OCI-LY7 (cell line): ENCODE measurements around the gene USP25. TPM values are rescaled to one million over a fixed set of nuclear protein-coding genes. Genes with fewer than 3 reads are reported as not detected.

Source experiments
- BruUV-seq: library from RNA; stranded (reverse); fragments of 400-500 nt; replicated peaks from 2 replicates; lab custom pipeline; 2021; lab: Mats Ljungman, UMichigan
- CTCF ChIA-PET: fragments of 300-600 bp; sonication (Branson Sonifier 250); formaldehyde crosslinking; loops from one replicate; lab custom pipeline; 2022; ENCODE audit warnings: antibody characterized with exemption; ENCODE audit not compliant: unreplicated experiment; lab: Charles Lee
- POLR2A ChIA-PET: fragments of 300-600 bp; sonication (Branson Sonifier 250); formaldehyde crosslinking; loops from one replicate; lab custom pipeline; 2022; ENCODE audit warnings: antibody characterized with exemption; lab: Charles Lee
- DNase-seq: peaks from one replicate; pipeline ENCODE4 v3.0.0-alpha.2; 2015; ENCODE audit warnings: low spot score
- H2AFZ ChIP-seq: fragments of 200-600 bp; sonication (generic), shearing (Covaris generic); 2 replicates; pipeline ENCODE4 v1.6.1; 2014; ENCODE audit warnings: mild to moderate bottlenecking, antibody characterized with exemption, low read length, moderate library complexity
- H3K27ac ChIP-seq: fragments of 200-600 bp; sonication (generic); 2 replicates; pipeline ENCODE4 v1.5.1; 2014; ENCODE audit warnings: mixed run types, low read depth, mild to moderate bottlenecking, moderate library complexity, low read length, inconsistent platforms; ENCODE audit not compliant: poor library complexity, severe bottlenecking
- H3K36me3 ChIP-seq: fragments of 200-600 bp; sonication (generic); 2 replicates; pipeline ENCODE4 v1.6.1; 2014; ENCODE audit warnings: mild to moderate bottlenecking, antibody characterized with exemption, low read length, moderate library complexity, mixed read lengths; ENCODE audit not compliant: insufficient read depth
- H3K4me1 ChIP-seq: fragments of 200-600 bp; sonication (generic); 2 replicates; pipeline ENCODE4 v1.5.1; 2014; ENCODE audit warnings: mild to moderate bottlenecking, low read length; ENCODE audit not compliant: insufficient read depth, poor library complexity, severe bottlenecking
- H3K4me2 ChIP-seq: fragments of 200-600 bp; sonication (generic); 2 replicates; pipeline ENCODE4 v1.6.1; 2014; ENCODE audit warnings: mild to moderate bottlenecking, low read length
- H3K4me3 ChIP-seq: fragments of 200-600 bp; sonication (generic); 2 replicates; pipeline ENCODE4 v1.5.1; 2014; ENCODE audit warnings: mild to moderate bottlenecking, low read depth, low read length; ENCODE audit not compliant: poor library complexity, severe bottlenecking
- H3K79me2 ChIP-seq: fragments of 200-600 bp; sonication (generic); 2 replicates; pipeline ENCODE4 v1.6.1; 2016; ENCODE audit warnings: low read depth, mild to moderate bottlenecking, low read length, moderate library complexity, mixed read lengths; ENCODE audit not compliant: insufficient read depth
- H3K9me2 ChIP-seq: fragments of 200-600 bp; sonication (generic); 2 replicates; pipeline ENCODE4 v1.6.1; 2016; ENCODE audit warnings: mild to moderate bottlenecking, low read length, mixed read lengths; ENCODE audit not compliant: insufficient read depth
- H3K9me3 ChIP-seq: fragments of 200-600 bp; sonication (generic); 2 replicates; pipeline ENCODE4 v1.6.1; 2014; ENCODE audit warnings: mild to moderate bottlenecking, mixed run types, low read length, mixed read lengths
- H4K20me1 ChIP-seq: fragments of 200-600 bp; sonication (generic); 2 replicates; pipeline ENCODE4 v1.6.1; 2014; ENCODE audit warnings: mild to moderate bottlenecking, antibody characterized with exemption, low read length, moderate library complexity, mixed read lengths; ENCODE audit not compliant: insufficient read depth
- EZH2phosphoT487 ChIP-seq: fragments of 200-600 bp; sonication (generic); IDR thresholded peaks from 2 replicates; pipeline ENCODE4 v1.6.1; 2018; ENCODE audit warnings: low read depth, borderline replicate concordance, mild to moderate bottlenecking, mixed run types, antibody characterized with exemption, low read length, moderate library complexity, mixed read lengths
- intact Hi-C: fragments of 100-400 bp; cut with micrococcal nuclease; formaldehyde crosslinking; loops from one replicate; pipeline ENCODE4 v1.10.0; 2022; ENCODE audit not compliant: unreplicated experiment
- total RNA-seq, 2 experiments: library from RNA; depleted of rRNA in 1 of 2; stranded (reverse); fragments of >200 nt in 1 of 2; shearing (Covaris generic) in 1 of 2; gene quantifications; 2 replicates each; pipeline ENCODE4 v1.2.3, GENCODE V29; 2014 to 2022
- TF ChIP-seq, protein P1 (sequence below): fragments of 200-600 bp; sonication (generic); conservative IDR thresholded peaks from 2 replicates; pipeline ENCODE4 v1.5.1; 2014; ENCODE audit warnings: mild to moderate bottlenecking, antibody characterized with exemption, low read length, moderate library complexity, mixed read lengths

The USP25 gene
- total RNA-seq, 2 experiments from 2014 or later, result 25.1 to 28.1 TPM

DNA sequence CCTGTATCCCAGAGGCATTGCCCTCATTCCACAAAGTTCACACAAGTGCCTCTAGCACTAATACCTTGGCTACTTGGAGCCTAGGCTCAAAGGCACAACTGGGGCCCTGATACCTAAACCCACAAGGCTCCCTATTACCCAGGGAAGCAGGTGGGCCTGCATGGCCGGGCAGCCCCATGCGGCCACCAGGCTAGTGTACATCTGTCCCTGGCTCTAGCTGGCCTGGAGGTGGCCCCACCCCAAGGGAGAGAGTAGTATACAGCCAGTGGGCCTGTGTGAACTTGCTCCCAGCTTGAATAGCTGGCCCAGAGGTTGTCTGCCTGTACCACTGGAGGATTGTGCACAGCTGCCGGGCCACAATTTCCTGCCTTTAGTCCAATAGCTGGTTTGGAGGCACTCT is 52.2 kb downstream of the USP25 start:
- no TSS peak for BruUV-seq
- intact Hi-C loops, result no loop called here
- CTCF ChIA-PET, result no interaction called here

DNA sequence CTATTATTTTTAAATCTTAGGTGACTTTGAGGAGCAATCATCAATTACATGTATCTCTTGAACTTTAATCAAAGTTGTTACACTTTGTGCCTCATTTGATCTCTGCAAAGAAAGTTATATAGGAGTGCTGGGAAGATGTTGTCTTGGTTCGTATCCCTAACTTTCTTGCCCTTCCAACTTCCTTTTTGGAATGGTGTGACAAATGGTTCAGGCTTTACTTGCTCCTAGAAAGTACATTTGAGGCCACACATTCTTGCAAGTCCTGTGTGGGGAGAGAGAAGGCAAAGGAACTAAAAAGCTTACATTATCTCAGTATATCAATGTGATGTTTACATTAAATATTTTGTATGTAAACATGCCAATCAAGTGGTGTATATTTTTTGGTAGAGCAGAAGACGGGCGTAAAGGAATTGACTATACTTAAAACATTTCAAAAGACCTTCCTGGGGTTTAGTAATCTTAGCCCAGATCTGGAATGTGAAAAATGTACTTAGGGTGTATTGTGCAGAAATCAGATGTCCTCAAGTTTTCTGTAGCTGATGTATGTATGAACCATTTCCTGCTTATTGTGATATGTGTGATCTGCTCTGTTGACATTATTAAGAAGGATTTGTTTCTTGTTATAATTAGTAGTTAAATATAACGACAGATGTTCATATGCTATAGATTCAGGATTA is 59.2 kb downstream of the USP25 start:
- POLR2A ChIA-PET, result no interaction called here
- no peak overlapping the region for H3K27ac ChIP-seq

More for the DNA sequence above, 52.2 kb downstream of the USP25 start:
- no peaks in the 10 kb centered on the region for H4K20me1 ChIP-seq
- no peaks in the 10 kb centered on the region for H3K79me2 ChIP-seq
- POLR2A ChIA-PET, result interaction anchor here (2.0 kb wide), 1 partner anchor 21 kb away, joined by 7 read pairs; no protein-coding TSS in a partner anchor
- H3K36me3 ChIP-seq, result peaks cover 18% of the 10 kb centered on the region
- no peak overlapping the region for H3K27ac ChIP-seq
- no peaks in the 10 kb centered on the region for H3K4me1 ChIP-seq
- H3K4me2 ChIP-seq, result no peak overlapping the region
- no peaks in the 10 kb centered on the region for H3K9me3 ChIP-seq
- no peaks in the 10 kb centered on the region for H3K9me2 ChIP-seq
- no peak for DNase-seq
- H2AFZ ChIP-seq, result no peak overlapping the region
- no peak for TF ChIP-seq EZH2phosphoT487
- TF ChIP-seq, protein P1, sequence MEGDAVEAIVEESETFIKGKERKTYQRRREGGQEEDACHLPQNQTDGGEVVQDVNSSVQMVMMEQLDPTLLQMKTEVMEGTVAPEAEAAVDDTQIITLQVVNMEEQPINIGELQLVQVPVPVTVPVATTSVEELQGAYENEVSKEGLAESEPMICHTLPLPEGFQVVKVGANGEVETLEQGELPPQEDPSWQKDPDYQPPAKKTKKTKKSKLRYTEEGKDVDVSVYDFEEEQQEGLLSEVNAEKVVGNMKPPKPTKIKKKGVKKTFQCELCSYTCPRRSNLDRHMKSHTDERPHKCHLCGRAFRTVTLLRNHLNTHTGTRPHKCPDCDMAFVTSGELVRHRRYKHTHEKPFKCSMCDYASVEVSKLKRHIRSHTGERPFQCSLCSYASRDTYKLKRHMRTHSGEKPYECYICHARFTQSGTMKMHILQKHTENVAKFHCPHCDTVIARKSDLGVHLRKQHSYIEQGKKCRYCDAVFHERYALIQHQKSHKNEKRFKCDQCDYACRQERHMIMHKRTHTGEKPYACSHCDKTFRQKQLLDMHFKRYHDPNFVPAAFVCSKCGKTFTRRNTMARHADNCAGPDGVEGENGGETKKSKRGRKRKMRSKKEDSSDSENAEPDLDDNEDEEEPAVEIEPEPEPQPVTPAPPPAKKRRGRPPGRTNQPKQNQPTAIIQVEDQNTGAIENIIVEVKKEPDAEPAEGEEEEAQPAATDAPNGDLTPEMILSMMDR, result no peak
- no peak overlapping the region for H3K4me3 ChIP-seq

More for the DNA sequence above, 59.2 kb downstream of the USP25 start:
- no peaks in the 10 kb centered on the region for H3K79me2 ChIP-seq
- CTCF ChIA-PET, result no interaction called here
- no peaks in the 10 kb centered on the region for H3K9me3 ChIP-seq
- no peak overlapping the region for H3K4me3 ChIP-seq
- H4K20me1 ChIP-seq, result no peaks in the 10 kb centered on the region
- no TSS peak for BruUV-seq
- H3K36me3 ChIP-seq, result no peaks in the 10 kb centered on the region
- no peak for DNase-seq
- intact Hi-C loops, result no loop called here
- H3K4me1 ChIP-seq, result no peaks in the 10 kb centered on the region
- TF ChIP-seq, protein P1, result no peak
- TF ChIP-seq EZH2phosphoT487, result no peak
- no peak overlapping the region for H2AFZ ChIP-seq
- H3K9me2 ChIP-seq, result no peaks in the 10 kb centered on the region; the same call in 1 of the 2 replicates
- no peak overlapping the region for H3K4me2 ChIP-seq
